Thyroid gland (tissue), 4 donors: ENCODE results near the gene GCNT4.

ENCODE experiments used
- POLR2A ChIP-seq, 2 donors: fragments of 450-650 bp; IDR thresholded peaks; one replicate each; pipeline ENCODE4 v1.6.1; 2017; ENCODE audit warnings: antibody characterized with exemption in 2 of 2, mild to moderate bottlenecking in 2 of 2, moderate library complexity in 1 of 2
- TF ChIP-seq, protein P1 (sequence below), 6 experiments: fragments of 200-600 bp in 3 of 6; fragments of 450-650 bp in 3 of 6; sonication (generic) in 3 of 6; IDR thresholded peaks; one replicate each; pipeline ENCODE4 v1.5.1; 2016 to 2019; ENCODE audit warnings: antibody characterized with exemption in 6 of 6, mild to moderate bottlenecking in 2 of 6, inconsistent platforms in 1 of 6, moderate library complexity in 1 of 6

GRCh38 chr5:75089662-75090061, 37.3 kb upstream of the GCNT4 start:
- TF ChIP-seq, protein P1, sequence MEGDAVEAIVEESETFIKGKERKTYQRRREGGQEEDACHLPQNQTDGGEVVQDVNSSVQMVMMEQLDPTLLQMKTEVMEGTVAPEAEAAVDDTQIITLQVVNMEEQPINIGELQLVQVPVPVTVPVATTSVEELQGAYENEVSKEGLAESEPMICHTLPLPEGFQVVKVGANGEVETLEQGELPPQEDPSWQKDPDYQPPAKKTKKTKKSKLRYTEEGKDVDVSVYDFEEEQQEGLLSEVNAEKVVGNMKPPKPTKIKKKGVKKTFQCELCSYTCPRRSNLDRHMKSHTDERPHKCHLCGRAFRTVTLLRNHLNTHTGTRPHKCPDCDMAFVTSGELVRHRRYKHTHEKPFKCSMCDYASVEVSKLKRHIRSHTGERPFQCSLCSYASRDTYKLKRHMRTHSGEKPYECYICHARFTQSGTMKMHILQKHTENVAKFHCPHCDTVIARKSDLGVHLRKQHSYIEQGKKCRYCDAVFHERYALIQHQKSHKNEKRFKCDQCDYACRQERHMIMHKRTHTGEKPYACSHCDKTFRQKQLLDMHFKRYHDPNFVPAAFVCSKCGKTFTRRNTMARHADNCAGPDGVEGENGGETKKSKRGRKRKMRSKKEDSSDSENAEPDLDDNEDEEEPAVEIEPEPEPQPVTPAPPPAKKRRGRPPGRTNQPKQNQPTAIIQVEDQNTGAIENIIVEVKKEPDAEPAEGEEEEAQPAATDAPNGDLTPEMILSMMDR (IDR thresholded peaks at IDR 0.05), result no peak
- TF ChIP-seq POLR2A (IDR thresholded peaks at IDR 0.05), result no peak
